ENCODE data around the gene DUSP2.

- TF ChIP-seq, protein P1, sequence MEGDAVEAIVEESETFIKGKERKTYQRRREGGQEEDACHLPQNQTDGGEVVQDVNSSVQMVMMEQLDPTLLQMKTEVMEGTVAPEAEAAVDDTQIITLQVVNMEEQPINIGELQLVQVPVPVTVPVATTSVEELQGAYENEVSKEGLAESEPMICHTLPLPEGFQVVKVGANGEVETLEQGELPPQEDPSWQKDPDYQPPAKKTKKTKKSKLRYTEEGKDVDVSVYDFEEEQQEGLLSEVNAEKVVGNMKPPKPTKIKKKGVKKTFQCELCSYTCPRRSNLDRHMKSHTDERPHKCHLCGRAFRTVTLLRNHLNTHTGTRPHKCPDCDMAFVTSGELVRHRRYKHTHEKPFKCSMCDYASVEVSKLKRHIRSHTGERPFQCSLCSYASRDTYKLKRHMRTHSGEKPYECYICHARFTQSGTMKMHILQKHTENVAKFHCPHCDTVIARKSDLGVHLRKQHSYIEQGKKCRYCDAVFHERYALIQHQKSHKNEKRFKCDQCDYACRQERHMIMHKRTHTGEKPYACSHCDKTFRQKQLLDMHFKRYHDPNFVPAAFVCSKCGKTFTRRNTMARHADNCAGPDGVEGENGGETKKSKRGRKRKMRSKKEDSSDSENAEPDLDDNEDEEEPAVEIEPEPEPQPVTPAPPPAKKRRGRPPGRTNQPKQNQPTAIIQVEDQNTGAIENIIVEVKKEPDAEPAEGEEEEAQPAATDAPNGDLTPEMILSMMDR (IDR thresholded peaks at IDR 0.05), result no peak
- TF ChIP-seq POLR2A (IDR thresholded peaks at IDR 0.05), result no peak
Measured at GRCh38 chr2:96167407-96168013, 22.3 kb upstream of the DUSP2 start.
